HG02798 (cell line): ENCODE measurements around the gene STIL.

Source experiments
- ATAC-seq: cut with Tn5 transposase; IDR thresholded peaks from one replicate; pipeline ENCODE4 v1.9.1; 2021; ENCODE audit warnings: mild to moderate bottlenecking; ENCODE audit not compliant: unreplicated experiment, poor library complexity

STIL gene

GRCh38 chr1:47238935-47239592, 74.9 kb downstream of the STIL start:
- no peak for ATAC-seq

- no peak for ATAC-seq
Measured at GRCh38 chr1:47235806-47236205, 78.1 kb downstream of the STIL start.

GRCh38 chr1:47235241-47235681, 78.7 kb downstream of the STIL start:
- no peak for ATAC-seq

GRCh38 chr1:47233186-47233585, 80.8 kb downstream of the STIL start:
- no peak for ATAC-seq

- ATAC-seq: no peak
Measured at GRCh38 chr1:47232187-47232874, 81.6 kb downstream of the STIL start, which contains the start of gene TAL1. TAL1 (minus strand) TSS chr1:47232225; CDS start chr1:47225888, 6,337 bp downstream.

GRCh38 chr1:47231301-47232186, 82.4 kb downstream of the STIL start:
- ATAC-seq: no peak

GRCh38 chr1:47230692-47231300, 83.2 kb downstream of the STIL start:
- no peak for ATAC-seq

- ATAC-seq: no peak
Measured at GRCh38 chr1:47229886-47230691, 83.9 kb downstream of the STIL start.

GRCh38 chr1:47229031-47229885, 84.7 kb downstream of the STIL start:
- ATAC-seq: no peak

- ATAC-seq: no peak
Measured at GRCh38 chr1:47228644-47229030, 85.3 kb downstream of the STIL start.

DNA sequence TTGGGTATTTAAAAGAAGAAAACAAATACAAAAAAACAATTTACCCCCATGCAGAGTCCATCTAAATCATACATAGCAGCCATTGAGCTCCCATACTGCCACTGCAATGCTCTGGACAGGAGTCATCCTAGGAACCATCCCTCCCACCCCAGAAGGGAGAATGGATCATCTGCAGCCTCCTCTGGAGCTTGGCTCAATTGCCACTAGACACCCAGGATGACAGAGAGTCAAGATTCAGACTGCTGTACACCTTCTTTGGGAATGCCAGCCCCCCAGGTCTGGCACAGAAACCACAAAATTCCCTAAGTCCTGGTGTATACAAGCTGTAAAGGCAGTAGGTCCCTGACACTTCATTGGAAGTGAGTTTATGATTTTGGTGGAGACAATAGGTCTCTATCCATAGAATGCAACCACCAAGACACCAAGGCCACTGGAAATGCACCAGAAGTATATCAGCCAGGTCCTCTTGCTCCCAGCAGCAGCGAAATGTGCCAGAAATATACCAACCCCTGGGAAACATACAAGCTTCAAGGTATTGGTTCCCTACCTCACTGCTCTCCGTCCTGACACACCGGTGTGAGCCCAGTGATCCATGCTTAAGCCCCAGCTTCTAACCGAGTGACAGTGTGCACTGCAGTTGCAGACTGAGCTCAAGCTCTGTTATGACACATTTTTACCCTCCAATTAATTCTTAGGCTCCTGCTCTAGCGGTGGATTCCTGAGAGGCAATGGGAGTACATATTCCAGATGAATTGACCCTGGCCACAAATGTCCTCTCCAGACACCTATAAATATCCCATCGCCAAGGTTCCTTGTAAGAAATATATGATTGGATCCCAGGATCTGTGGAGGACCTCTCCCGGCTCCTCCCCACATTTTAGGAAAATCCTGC, 86.4 kb downstream of the STIL start:
- no peak for ATAC-seq

GRCh38 chr1:47226839-47227215, 87.1 kb downstream of the STIL start:
- no peak for ATAC-seq

DNA sequence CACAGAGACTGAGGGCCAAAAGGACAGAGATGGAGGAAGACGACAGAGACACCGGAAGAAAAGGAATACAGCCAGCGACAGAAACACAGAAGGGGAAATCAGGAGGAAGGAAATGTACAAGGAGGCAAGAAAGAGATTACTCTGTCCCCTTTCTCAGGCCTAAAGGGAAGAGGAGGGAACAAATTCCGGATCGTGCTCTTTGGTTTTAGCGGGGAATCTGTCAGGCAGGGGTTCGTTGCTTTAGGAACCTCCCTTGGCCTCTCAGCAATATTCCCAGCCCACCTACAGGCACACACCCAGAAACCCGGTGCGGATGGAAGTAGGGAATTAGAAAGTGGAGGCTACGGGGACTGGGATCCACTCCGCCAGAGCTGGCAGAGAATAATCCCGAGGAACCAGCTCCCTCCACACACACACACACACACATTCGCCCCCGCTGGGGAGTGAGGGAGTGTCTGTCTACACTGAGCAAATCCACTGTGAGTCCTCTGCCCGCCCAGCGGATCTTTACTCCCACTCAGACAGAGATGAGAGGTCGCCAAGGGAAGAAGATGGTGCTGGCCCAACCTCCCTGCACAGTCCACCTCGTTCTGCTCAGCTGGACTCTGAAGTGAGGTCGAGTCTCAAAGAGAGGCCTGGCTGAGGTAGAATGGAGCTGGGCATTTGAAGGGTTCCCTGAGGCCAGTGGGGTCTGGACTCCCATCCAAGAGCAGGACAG, 87.7 kb downstream of the STIL start:
- ATAC-seq: no peak

DNA sequence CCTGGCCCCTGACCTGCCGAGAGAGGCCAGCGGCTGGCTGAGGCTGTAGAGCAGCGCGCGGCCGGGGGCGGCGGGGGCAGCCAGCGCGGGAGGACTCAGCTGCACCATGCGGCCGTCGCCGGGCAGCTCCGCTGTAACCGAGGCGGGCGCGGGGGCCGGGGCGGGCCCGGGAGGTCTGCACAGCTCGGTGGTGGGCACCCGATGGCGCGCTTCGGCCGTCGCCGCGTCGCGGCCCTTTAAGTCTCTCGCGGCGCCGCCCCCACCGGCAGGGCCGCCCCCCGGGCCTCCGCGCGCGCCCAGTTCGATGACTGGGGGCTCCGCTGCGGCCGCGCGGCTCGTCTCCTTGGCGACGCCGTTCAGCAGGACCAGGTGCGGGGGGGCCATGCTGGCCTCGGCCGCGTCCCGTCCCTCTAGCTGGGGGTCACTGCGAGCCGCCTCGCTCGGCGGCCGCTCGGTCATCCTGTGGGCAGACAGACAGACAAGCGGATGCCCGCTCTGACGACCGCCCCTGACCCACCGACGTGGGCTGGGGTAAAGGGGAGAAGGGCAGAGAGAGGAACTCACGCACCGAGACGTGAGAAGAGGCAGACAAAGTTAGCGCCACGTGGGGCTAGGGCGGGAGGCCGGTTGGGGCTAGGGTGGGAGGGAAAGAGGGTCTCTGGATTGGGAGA, 88.4 kb downstream of the STIL start:
- no peak for ATAC-seq

DNA sequence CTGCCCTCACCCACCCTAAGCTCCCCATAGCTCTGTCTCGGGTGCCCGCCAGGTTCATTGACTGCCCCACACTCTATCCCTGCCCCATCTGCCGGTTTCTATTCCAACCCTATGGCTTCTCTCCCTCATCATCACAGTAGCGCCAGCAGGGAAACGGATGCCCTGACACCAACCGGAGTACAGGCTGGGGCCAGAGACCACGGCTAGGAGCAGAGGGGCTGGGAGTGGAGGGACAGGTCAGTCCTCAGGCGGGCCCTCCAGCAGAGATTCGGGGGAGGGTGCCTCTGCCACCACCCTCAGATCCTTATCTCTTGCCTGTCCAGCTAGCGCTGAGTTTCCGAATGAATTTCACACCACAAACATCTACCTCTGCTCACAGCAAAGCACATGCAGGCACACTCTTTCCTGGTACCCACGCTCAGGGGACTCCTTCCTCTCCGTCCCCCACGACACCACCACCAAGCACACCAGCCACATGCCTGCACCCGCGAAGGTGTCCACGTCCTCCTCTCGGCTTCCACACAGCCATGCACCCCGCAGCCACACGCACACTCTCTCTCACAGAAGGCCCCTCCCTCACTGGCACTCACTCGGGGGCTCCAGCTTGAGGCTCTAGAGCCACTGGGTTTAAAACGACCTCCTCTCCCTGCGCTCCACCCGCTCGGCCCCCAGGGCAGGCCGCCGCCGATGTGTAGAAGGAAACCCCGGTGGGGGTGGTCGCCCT, 89.1 kb downstream of the STIL start:
- no peak for ATAC-seq
